H1 (cell line): Measurements from ENCODE around the gene PGM2.

Source experiments
- CEBPB ChIP-seq: IDR thresholded peaks from 2 replicates; pipeline ENCODE4 v1.6.1; 2012; ENCODE audit warnings: low read depth, low read length
- CTCF ChIP-seq, 3 experiments: IDR thresholded peaks; 1 replicate in 2 of 3; 2 replicates in 1 of 3; pipeline versions ENCODE4 v1.5.1 to v1.6.1; 2011; ENCODE audit warnings: low read length in 3 of 3, mild to moderate bottlenecking in 3 of 3, inconsistent platforms in 2 of 3, low read depth in 1 of 3, moderate library complexity in 1 of 3; ENCODE audit not compliant: insufficient read depth in 1 of 3; ENCODE audit errors: control extremely low read depth in 1 of 3
- EGR1 ChIP-seq: IDR thresholded peaks from 2 replicates; pipeline ENCODE4 v1.6.1; 2011; ENCODE audit warnings: low read depth, low read length, borderline replicate concordance
- GTF2F1 ChIP-seq: IDR thresholded peaks from 2 replicates; pipeline ENCODE4 v1.6.1; 2012; ENCODE audit warnings: low read depth, low read length, improper control_type of control experiment, borderline replicate concordance
- MAX ChIP-seq: IDR thresholded peaks from 2 replicates; pipeline ENCODE4 v1.6.1; 2012; ENCODE audit warnings: inconsistent platforms
- POLR2A ChIP-seq, 2 experiments: IDR thresholded peaks; 1 replicate in 1 of 2; 2 replicates in 1 of 2; pipeline ENCODE4 v1.6.1; 2011; ENCODE audit warnings: low read depth in 2 of 2, low read length in 2 of 2, mild to moderate bottlenecking in 2 of 2; ENCODE audit errors: control extremely low read depth in 1 of 2

- TF ChIP-seq CEBPB (no peak), EGR1 (no peak), CTCF (IDR thresholded peaks at IDR 0.05; ENCODE audit: control extremely low read depth in 1 of 3, insufficient read depth in 1 of 3, low read depth in 1 of 3, low read length in 3 of 3) (no peak), POLR2A (IDR thresholded peaks at IDR 0.05; ENCODE audit: control extremely low read depth in 1 of 2, low read depth in 2 of 2, low read length in 2 of 2) (no peak), GTF2F1 (no peak), MAX (no peak)
Measured at GRCh38 chr4:37908488-37909331, 82.2 kb downstream of the PGM2 start.
